ENCODE measurements around the gene CYP4F22.

DNA sequence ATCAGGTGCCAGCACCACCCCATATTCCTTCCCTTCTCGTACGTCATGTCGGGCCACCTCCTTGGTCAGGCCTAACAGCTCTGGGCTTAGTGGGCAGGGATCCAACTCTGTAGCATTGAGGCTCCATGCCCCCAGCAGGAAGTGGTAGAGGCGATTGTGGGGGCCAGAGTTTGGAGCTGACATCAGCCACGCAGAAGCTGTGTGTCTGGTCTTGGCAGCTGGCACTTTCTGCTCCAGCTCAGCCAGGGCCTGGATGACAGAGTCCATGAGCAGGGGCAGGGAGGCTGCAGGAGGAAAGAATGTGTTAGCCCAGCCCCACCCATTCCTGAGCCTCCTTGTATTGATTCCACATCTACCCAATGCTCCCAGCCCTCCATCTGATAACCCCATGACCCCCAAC, 32.0 kb upstream of the CYP4F22 start:
- no peak for TF ChIP-seq CTCF (IDR thresholded peaks at IDR 0.05; ENCODE audit: low read length)
- TF ChIP-seq EZH2phosphoT487 (IDR thresholded peaks at IDR 0.05; ENCODE audit: low read length): no peak
- TF ChIP-seq EZH2 (optimal IDR thresholded peaks at IDR 0.05; ENCODE audit: low read depth, low read length): no peak
